Measurements from ENCODE around the gene PPP2R5B.

Gene PPP2R5B

GRCh38 chr11:64909653-64910343 lies 14.7 kb upstream of the PPP2R5B start:
- no peak for DNase-seq

DNA sequence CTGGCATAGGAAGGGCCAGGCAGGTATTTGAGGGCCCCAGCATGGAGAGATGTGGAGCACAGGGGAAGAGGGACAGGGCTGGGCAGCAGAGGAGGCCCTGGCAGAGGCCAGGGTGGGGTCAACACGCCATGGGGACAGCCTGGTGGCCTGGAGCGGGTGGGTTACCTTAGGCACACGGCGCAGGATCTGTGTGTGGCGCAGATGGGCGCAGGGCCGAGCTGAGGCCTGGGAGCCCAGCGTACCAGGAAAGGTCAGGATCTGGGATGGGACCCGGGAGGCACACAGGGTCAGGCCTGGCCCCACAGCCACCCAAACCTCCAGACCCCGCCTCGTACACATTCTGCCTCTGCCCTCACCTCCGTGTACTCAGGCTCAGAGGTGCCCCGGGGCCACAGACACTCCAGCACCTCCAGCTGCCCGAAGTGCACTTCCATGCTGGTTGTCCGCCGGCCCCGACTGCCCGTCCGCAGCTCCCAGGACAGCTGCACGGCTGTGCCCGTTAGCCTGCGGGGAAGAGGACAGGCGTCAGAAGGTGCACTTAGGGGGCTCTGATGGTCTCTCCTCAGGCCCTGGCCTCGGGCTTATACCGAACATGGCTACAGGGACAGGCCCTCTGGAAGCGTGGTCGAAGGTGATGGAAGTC lies 13.9 kb upstream of the PPP2R5B start:
- no peak for DNase-seq

GRCh38 chr11:64911142-64911541 lies 13.3 kb upstream of the PPP2R5B start:
- DNase-seq: no peak

DNA sequence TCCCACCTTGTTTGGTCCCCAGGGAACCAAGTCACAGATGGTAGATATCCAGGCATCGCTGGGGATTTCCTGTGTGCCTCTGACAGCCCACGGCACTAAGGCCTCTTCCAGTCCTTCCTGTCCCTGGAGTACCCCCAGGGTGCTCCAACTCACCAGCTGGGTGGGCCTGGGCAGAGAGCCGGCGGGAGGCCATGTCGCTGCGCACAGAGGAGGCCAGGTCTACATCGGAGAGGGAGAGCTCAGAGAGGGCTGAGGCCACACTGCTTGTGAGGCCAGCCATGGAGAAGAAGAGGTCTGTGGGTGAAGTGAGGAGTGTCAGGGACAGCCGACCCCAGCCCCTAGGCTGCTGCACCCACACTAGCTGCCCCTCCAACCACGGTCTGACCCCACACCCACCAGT lies 12.8 kb upstream of the PPP2R5B start:
- DNase-seq: no peak

- no peak for DNase-seq
Measured at GRCh38 chr11:64913171-64913727, 11.2 kb upstream of the PPP2R5B start.

GRCh38 chr11:64914123-64914522 lies 10.4 kb upstream of the PPP2R5B start:
- DNase-seq: no peak

DNA sequence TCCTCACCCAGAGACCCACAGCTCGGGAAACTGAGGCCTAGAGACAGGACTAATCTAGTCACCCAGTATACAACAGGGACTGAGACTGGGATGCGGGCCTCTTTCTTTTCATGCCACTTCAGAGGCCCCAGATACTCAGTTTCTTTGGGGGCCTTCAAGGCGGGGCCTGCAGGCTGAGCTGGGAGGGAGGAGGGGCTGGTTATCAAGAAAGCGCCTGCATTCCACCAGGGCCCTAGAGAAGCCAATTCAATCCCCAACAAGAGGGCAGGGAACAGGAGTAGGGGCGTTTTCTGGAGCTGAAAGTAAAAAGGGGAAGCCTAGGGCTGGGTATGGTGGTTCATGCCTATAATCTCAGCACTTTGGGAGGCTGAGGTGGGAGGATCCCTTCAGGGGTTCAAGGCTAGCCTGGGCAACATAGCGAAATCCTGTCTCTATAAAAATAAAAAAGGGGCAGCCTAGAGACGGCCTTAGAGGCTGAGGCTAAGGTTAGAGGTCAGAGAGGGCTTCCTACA lies 9.1 kb upstream of the PPP2R5B start:
- no peak for DNase-seq

DNA sequence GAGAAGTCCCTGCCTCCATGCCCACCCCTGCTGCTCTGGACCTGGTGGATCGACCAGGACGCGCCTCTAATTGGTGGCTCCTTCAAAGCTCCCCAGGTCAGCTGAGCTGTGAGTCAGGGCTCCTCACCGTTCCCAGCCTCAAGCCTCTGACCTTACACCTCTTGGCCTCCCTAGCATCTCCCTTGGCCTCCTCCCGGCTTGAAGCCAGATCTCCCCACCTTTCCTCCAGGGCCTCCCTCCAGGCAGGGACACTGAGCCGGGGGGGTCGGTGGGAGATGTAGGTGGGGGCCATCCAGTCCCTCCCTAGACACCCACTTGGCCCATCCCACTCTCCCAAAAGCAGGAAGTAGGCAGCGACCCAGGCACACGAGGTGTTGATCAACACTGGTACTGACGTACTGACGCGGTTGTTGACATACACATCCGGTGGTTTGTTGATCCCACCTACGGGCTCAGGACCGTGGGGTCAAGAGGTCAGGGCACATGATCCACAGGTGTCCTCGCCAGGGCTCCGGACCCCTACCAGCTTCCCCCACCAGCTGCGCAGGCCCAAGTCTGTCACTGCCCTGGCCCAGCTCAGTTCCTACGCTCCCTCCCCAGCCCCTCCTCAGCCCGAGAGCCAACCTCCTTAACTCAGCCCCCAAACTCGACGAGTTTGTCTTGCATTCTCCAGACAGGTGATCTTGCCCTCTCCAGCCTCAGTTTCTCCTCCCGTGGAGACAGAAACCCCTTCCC lies 8.3 kb upstream of the PPP2R5B start:
- no peak for DNase-seq

GRCh38 chr11:64916775-64917662 lies 7.5 kb upstream of the PPP2R5B start, which contains the start of gene ATG2A:
TSS of gene ATG2A (minus strand) at chr11:64917209. CDS start at chr11:64917135, 74 bp downstream.
- peak; percentile 97 for DNase-seq

DNA sequence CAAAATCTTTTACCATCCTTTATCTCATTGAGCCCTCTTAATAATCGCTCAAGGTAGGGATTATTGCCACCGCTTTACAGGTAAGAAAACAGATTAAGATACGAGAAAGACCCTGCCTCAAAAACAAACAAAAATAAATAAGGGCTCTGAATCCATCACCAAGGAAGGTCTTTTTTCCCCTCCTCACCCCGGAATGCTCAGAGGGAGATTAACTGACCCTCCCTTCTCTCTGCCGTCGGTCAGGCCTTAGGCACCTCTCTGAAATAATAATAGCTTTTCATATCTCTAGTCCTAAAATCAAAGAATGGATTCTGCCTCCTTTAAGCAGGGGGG lies 6.9 kb upstream of the PPP2R5B start:
- DNase-seq: no peak

DNA sequence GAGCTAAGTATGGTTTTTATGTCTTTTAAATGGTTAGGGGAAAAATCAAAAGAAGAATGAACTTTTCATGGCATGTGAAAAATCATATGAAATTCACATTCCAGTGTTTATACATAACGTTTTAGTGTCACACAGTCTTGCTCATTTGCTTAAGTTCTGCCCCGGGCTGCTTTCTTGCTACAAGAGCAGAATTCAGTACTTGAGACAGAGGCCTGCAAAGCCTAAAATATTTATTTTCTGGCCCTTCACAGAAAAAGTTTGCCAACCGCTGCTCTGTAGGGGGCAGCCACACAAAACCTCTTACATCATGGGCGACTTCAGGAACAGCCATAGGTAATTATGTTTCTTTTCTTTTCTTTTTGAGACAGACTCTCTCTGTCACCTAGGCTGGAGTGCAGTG lies 6.5 kb upstream of the PPP2R5B start:
- DNase-seq: no peak

GRCh38 chr11:64919627-64920026 lies 4.9 kb upstream of the PPP2R5B start:
- DNase-seq: no peak

- no peak for DNase-seq
Measured at GRCh38 chr11:64920124-64920523, 4.4 kb upstream of the PPP2R5B start.

GRCh38 chr11:64921384-64921783 lies 3.1 kb upstream of the PPP2R5B start:
- no peak for DNase-seq

- no peak for DNase-seq
Measured at GRCh38 chr11:64923151-64923661, 1.3 kb upstream of the PPP2R5B start.

DNA sequence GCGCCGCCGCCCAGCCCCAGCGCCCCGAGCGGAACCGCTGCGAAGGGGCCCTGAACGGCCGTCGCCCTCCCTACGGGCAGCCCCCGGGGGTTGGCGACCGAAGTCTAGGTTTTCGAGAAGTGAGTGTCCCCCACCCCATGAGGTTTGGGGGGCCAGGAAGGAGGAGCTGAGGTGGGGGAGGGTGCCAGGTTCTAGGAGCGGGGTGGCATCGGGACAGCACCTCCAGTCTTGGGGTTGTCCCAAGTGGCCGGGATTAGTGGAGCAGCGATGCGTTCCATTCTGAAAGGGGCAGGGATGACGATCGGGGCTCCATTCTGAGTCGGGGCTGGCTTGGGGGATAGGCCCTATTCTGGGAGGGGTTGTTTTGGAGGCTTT lies 408 bp downstream of the PPP2R5B start:
- DNase-seq: no peak

DNA sequence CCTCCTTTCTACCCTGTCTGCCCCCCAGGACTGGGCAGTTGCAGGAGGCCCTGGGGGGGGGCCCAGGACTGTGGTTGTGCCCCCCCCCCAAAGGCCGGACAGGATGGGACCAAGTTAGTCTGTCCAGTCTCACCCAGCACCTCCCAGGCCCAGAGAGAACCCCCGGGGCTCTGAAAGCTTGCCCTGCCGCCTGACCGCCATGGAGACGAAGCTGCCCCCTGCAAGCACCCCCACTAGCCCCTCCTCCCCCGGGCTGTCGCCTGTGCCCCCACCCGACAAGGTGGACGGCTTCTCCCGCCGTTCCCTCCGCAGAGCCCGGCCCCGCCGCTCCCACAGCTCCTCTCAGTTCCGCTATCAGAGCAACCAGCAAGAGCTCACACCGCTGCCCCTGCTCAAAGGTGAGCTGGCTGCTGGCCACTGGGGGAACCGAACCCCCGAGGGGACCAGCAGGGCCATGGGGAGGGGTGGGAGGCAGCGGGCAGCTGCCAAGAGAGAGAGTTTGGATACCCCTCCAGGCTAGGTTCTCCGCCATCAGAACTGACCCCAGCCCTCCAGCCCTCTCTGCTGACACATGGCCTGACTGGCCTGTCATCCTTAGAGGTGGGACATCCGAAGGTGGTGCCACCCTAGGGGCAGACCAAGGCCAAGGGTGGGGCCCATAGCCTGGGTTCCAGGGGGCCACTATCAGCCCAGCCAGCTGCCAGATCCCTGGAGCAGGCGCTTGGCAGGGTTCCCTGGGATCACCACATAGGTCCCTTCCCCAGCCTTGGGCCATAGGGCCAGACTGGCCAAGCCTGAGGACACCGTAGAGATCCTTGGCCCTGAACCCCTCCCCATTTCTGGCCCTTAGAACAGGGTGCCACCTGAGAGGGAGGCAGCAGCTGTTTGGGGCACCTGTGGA lies 1.3 kb downstream of the PPP2R5B start:
- DNase-seq: no peak

DNA sequence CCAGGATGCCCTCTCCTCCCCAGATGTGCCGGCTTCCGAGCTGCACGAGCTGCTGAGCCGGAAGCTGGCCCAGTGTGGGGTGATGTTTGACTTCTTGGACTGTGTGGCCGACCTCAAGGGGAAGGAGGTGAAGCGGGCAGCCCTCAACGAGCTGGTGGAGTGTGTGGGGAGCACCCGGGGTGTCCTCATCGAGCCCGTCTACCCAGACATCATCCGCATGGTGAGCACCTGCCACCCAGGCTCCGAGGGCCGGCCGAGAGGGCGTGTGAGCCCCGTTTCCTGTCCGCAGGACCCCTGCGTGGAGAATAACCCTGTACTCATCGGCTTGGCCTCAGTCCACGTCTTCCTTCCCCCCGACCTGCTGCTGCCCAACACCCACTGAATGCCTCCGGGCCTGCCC lies 2.2 kb downstream of the PPP2R5B start:
- DNase-seq: no peak

GRCh38 chr11:64928957-64929356 lies 4.5 kb downstream of the PPP2R5B start:
- no peak for DNase-seq

GRCh38 chr11:64929625-64930024 lies 5.1 kb downstream of the PPP2R5B start:
- DNase-seq: no peak

DNA sequence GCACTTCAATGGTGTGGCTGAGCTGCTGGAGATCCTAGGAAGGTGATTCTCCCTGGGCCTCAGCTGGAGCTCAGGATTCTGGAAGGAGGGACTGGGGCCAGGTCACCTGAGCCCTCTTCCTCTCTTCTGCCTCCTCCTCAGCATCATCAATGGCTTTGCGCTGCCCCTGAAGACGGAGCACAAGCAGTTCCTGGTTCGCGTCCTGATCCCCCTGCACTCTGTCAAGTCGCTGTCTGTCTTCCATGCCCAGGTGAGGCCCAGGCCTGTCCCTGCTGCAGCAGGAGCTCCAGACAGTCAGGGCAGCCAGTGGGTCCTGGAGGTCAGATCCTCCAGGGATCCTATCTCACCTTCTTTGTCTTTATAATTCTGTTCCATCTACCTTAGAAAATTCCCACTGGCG lies 5.9 kb downstream of the PPP2R5B start:
- DNase-seq: no peak
